ENCODE results near the gene BRD3OS.

Gene BRD3OS

DNA sequence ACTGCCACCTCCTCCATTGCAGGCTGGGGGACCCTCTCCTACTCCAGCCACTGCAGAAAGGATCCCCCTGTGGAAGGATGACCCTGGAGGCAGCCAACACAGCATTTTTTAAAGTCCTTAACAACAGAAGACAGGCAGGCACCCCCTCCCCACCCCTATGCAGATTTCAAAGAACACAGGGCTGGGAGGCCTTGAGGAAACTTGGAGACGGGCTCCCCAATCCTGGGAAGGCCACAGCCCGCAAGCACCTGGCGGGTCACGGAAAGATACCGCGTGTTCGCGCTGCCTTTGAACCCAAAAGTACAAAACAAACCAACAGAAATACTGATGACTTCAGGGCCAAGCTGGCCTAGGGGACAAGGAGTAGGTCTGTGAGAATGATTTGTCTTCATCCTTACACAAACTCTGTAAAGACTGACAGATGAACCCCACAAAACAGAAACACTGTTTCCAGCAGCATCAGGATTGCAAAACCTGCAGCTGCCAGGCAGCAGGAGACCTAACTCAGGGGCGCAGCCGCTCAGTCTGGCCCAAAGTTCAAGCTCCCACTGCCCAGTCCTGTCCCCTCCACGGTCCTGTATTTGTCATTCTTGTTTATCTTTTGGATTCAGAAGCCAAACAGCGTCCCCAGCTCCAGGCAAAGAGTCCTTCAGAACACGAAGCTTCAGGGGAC, 46.9 kb upstream of the BRD3OS start:
- H3K4me1 ChIP-seq (ENCODE audit: control insufficient read depth in 1 of 2, insufficient read depth in 1 of 2, low read depth in 1 of 2, low read length in 1 of 2): no peaks in the 10 kb centered on the region
- no peaks in the 10 kb centered on the region for H3K9me3 ChIP-seq
- H3K27ac ChIP-seq: no peak overlapping the region
- H3K36me3 ChIP-seq: no peaks in the 10 kb centered on the region
- H3K27me3 ChIP-seq: peaks cover 6% of the 10 kb centered on the region
- H3K4me3 ChIP-seq (ENCODE audit: low read depth in 1 of 2, low read length in 1 of 2): no peak overlapping the region
- TF ChIP-seq, protein P1, sequence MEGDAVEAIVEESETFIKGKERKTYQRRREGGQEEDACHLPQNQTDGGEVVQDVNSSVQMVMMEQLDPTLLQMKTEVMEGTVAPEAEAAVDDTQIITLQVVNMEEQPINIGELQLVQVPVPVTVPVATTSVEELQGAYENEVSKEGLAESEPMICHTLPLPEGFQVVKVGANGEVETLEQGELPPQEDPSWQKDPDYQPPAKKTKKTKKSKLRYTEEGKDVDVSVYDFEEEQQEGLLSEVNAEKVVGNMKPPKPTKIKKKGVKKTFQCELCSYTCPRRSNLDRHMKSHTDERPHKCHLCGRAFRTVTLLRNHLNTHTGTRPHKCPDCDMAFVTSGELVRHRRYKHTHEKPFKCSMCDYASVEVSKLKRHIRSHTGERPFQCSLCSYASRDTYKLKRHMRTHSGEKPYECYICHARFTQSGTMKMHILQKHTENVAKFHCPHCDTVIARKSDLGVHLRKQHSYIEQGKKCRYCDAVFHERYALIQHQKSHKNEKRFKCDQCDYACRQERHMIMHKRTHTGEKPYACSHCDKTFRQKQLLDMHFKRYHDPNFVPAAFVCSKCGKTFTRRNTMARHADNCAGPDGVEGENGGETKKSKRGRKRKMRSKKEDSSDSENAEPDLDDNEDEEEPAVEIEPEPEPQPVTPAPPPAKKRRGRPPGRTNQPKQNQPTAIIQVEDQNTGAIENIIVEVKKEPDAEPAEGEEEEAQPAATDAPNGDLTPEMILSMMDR (IDR thresholded peaks at IDR 0.05): no peak

DNA sequence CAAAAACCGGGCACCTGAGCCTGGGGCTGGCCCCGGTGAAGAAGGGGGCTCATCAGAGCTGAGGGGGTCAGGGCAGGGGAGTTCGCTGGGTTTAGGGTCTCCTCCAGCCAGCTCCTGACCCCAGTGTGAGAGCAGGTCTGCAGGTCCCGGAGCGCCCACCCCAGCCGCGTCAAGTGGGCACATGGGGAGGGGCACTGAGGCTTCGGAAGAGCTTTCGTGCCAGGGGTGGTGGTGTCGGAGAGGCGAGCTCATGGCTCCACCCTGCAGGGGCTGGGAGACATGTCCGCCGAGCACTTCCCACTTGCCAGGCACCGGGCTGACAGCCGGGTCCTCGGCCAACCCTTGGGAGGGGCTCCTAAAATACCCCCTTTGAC, 46.4 kb upstream of the BRD3OS start:
- H3K4me3 ChIP-seq (ENCODE audit: low read depth in 1 of 2, low read length in 1 of 2): no peak overlapping the region
- H3K36me3 ChIP-seq: no peaks in the 10 kb centered on the region
- peaks cover 6% of the 10 kb centered on the region for H3K27me3 ChIP-seq
- no peaks in the 10 kb centered on the region for H3K9me3 ChIP-seq
- TF ChIP-seq, protein P1 (IDR thresholded peaks at IDR 0.05): no peak
- no peaks in the 10 kb centered on the region for H3K4me1 ChIP-seq (ENCODE audit: control insufficient read depth in 1 of 2, insufficient read depth in 1 of 2, low read depth in 1 of 2, low read length in 1 of 2)
- no peak overlapping the region for H3K27ac ChIP-seq

DNA sequence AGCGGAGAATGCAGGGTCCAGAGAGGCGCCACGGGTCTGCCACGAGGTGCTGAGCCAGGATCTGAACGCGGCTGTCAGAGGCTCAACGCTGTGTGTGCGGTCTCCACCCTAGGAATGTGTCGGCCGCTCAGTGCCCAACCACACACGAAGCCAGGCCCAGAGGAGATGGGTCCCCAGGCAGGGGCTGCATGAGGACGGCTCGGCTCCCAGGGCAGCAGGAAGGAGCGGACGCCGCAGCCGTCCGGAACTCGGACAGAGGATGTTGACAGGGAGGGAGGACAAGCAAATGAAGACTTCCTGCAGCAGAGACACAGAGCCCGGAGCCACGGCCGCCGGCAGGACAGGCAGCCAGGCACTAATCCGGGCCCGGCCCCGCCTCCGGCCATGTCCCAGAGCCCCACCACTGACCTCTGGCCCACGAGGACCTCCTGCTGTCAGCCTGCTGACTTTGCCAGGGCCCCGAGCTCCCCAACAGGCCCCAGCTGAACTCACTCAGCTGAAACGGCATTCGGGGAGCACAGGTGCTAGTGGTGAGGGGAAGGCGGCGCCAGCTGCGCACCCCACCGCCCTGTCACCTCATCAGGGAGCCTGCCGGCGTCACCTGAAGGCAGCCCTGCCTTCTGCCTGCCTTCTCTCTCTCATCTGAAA, 45.9 kb upstream of the BRD3OS start:
- Histone ChIP-seq H3K27ac (no peak overlapping the region), H3K27me3 (peaks cover 6% of the 10 kb centered on the region), H3K9me3 (no peaks in the 10 kb centered on the region), H3K4me3 (ENCODE audit: low read depth in 1 of 2, low read length in 1 of 2) (no peak overlapping the region), H3K36me3 (no peaks in the 10 kb centered on the region), H3K4me1 (ENCODE audit: control insufficient read depth in 1 of 2, insufficient read depth in 1 of 2, low read depth in 1 of 2, low read length in 1 of 2) (no peaks in the 10 kb centered on the region)
- TF ChIP-seq, protein P1 (IDR thresholded peaks at IDR 0.05): no peak

DNA sequence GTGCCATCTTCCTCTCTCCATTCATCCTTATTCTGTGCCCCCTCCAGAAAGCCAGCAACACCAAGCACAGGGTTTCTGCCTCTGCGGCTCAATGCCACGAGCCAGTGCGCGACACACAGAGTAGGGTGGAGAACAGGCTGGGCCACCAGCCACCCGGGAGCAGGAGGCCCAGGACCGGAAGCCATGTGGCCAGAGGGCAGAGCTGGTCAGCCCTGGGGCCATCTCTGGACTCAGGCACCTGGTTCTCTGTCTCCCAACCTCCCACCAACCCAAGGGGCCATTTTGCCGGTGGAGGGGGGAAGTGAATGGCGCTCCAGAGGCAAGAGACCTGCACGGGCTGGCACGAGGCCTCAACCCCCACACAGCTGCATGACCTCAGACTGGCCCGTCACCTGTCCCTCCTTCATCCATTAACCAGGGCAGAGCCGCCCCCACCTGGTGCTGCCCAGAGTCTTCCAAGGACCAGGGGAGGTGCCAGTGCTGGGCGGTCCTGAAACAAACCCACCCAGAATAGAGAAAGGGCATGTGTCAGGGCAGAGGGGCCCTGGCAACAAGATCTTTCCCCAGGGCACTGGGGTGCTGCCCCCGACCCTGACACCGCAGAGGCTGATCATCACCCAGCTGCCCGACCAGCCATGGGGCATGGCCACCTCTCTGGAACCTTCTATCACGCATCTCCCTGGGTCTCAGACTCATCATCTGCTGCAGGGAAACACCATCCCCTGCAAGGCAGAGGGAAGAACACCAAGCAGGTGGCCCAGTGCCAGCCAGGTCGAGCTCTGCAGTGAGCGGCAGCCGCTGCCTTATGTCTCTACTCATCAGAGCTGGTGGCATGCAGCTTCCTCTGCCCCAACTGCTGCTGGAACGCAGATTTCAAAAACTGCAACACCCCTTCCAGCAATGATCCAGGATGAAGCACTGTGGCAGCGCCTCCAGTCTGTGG, 45.1 kb upstream of the BRD3OS start:
- H3K4me3 ChIP-seq (ENCODE audit: low read depth in 1 of 2, low read length in 1 of 2): no peak overlapping the region
- no peaks in the 10 kb centered on the region for H3K4me1 ChIP-seq (ENCODE audit: control insufficient read depth in 1 of 2, insufficient read depth in 1 of 2, low read depth in 1 of 2, low read length in 1 of 2)

More for the DNA sequence above, 45.1 kb upstream of the BRD3OS start:
- H3K9me3 ChIP-seq: no peaks in the 10 kb centered on the region
- H3K27ac ChIP-seq: no peak overlapping the region
- H3K27me3 ChIP-seq: peaks cover 6% of the 10 kb centered on the region
- TF ChIP-seq, protein P1 (IDR thresholded peaks at IDR 0.05): no peak
- H3K36me3 ChIP-seq: no peaks in the 10 kb centered on the region
